ENCODE results near the gene SLC39A11.

GRCh38 chr17:72737151-72737690 is 355.3 kb downstream of the SLC39A11 start:
- TF ChIP-seq TCF7L2 (IDR thresholded peaks at IDR 0.05; ENCODE audit: low read depth, low read length) (no peak), CTCF (IDR thresholded peaks at IDR 0.05) (no peak), POLR2AphosphoS5 (IDR thresholded peaks at IDR 0.05; ENCODE audit: low read depth, low read length) (no peak), SIN3A (IDR thresholded peaks at IDR 0.05; ENCODE audit: borderline replicate concordance, insufficient read depth, low read depth, low read length) (no peak), REST (IDR thresholded peaks at IDR 0.05; ENCODE audit: insufficient read depth in 1 of 2, low read depth in 2 of 2, low read length in 1 of 2) (no peak)

All from Panc1 (cell line).